MM.1S (cell line): ENCODE data around the gene PKNOX1.
"Not testable (repeated sequence)": the region's sequence is repeated elsewhere in the genome, so short reads cannot be mapped to it uniquely, and the experiment has no call there.

ENCODE experiments used
- DNase-seq: peaks from one replicate; pipeline ENCODE4 v3.0.0-alpha.2; 2015
- H2AFZ ChIP-seq: fragments of 300-600 bp; sonication (generic); 2 replicates; pipeline ENCODE4 v1.6.0; 2016; ENCODE audit warnings: antibody characterized with exemption, low read length
- H3F3A ChIP-seq: fragments of 300-600 bp; sonication (generic); 2 replicates; pipeline ENCODE4 v1.6.1; 2016; ENCODE audit warnings: mild to moderate bottlenecking, antibody characterized with exemption, low read length, moderate library complexity, mixed read lengths; ENCODE audit not compliant: insufficient read depth
- H3K27ac ChIP-seq: fragments of 300-600 bp; sonication (generic); 2 replicates; pipeline ENCODE4 v1.5.1; 2016; ENCODE audit warnings: mild to moderate bottlenecking, low read length
- H3K27me3 ChIP-seq: fragments of 300-600 bp; sonication (generic); replicated peaks from 2 replicates; pipeline ENCODE4 v1.6.0; 2016; ENCODE audit warnings: low read length; ENCODE audit not compliant: insufficient read depth
- H3K36me3 ChIP-seq: fragments of 300-600 bp; sonication (generic); replicated peaks from 2 replicates; pipeline ENCODE4 v1.6.1; 2016; ENCODE audit warnings: mild to moderate bottlenecking, low read length, mixed read lengths; ENCODE audit not compliant: insufficient read depth
- H3K4me1 ChIP-seq: fragments of 300-600 bp; sonication (generic); 2 replicates; pipeline ENCODE4 v1.6.1; 2016; ENCODE audit warnings: low read length, mixed read lengths
- H3K4me2 ChIP-seq: fragments of 300-600 bp; sonication (generic); 2 replicates; pipeline ENCODE4 v1.6.0; 2016; ENCODE audit warnings: low read depth, low read length
- H3K4me3 ChIP-seq: fragments of 300-600 bp; sonication (generic); 2 replicates; pipeline ENCODE4 v1.5.1; 2016; ENCODE audit warnings: low read length, mixed read lengths
- H3K79me2 ChIP-seq: fragments of 300-600 bp; sonication (generic); 2 replicates; pipeline ENCODE4 v1.6.1; 2016; ENCODE audit warnings: mixed run types, low read length, mixed read lengths
- H3K9ac ChIP-seq: fragments of 300-600 bp; sonication (generic); 2 replicates; pipeline ENCODE4 v1.6.1; 2016; ENCODE audit warnings: low read length, mixed read lengths
- H3K9me2 ChIP-seq: fragments of 300-600 bp; sonication (generic); replicated peaks from 2 replicates; pipeline ENCODE4 v1.6.1; 2016; ENCODE audit warnings: mild to moderate bottlenecking, low read length, mixed read lengths; ENCODE audit not compliant: insufficient read depth
- H3K9me3 ChIP-seq: fragments of 300-600 bp; sonication (generic); replicated peaks from 2 replicates; pipeline ENCODE4 v1.6.1; 2016; ENCODE audit warnings: mild to moderate bottlenecking, low read length, mixed read lengths; ENCODE audit not compliant: insufficient read depth
- H4K20me1 ChIP-seq: fragments of 300-600 bp; sonication (generic); 2 replicates; pipeline ENCODE4 v1.6.1; 2016; ENCODE audit warnings: mild to moderate bottlenecking, low read length, moderate library complexity, mixed read lengths; ENCODE audit not compliant: insufficient read depth
- CTCF ChIP-seq: fragments of 300-600 bp; sonication (generic); IDR thresholded peaks from 2 replicates; pipeline ENCODE4 v1.5.1; 2016; ENCODE audit warnings: antibody characterized with exemption, low read length, mixed read lengths
- EZH2 ChIP-seq: fragments of 300-600 bp; sonication (generic); optimal IDR thresholded peaks from 2 replicates; pipeline ENCODE3; 2017; ENCODE audit warnings: low read depth, mild to moderate bottlenecking, antibody characterized with exemption, low read length, mixed read lengths
- EZH2phosphoT487 ChIP-seq: fragments of 300-600 bp; sonication (generic); IDR thresholded peaks from 2 replicates; pipeline ENCODE4 v1.6.1; 2018; ENCODE audit warnings: antibody characterized with exemption, low read length

The PKNOX1 gene

GRCh38 chr21:42988236-42988965 is 14.0 kb downstream of the PKNOX1 start:
- no peaks in the 10 kb centered on the region for H3K36me3 ChIP-seq
- H3K79me2 ChIP-seq = peaks cover 50% of the 10 kb centered on the region
- H3K4me3 ChIP-seq = no peak overlapping the region
- H3K27ac ChIP-seq = no peak overlapping the region
- no peak overlapping the region for H2AFZ ChIP-seq
- no peak for DNase-seq
- no peaks in the 10 kb centered on the region for H3K9me2 ChIP-seq
- TF ChIP-seq EZH2phosphoT487 = no peak
- H3K27me3 ChIP-seq = no peaks in the 10 kb centered on the region
- no peaks in the 10 kb centered on the region for H4K20me1 ChIP-seq
- no peak overlapping the region for H3K4me2 ChIP-seq
- no peaks in the 10 kb centered on the region for H3K9me3 ChIP-seq
- no peak overlapping the region for H3K9ac ChIP-seq
- no peaks in the 10 kb centered on the region for H3F3A ChIP-seq
- peaks cover 6% of the 10 kb centered on the region for H3K4me1 ChIP-seq

GRCh38 chr21:42989370-42989769 is 15.0 kb downstream of the PKNOX1 start:
- H2AFZ ChIP-seq, H3K4me1 ChIP-seq, H4K20me1 ChIP-seq, H3K4me3 ChIP-seq, H3K9ac ChIP-seq, H3K36me3 ChIP-seq, H3F3A ChIP-seq, DNase-seq, H3K27ac ChIP-seq, H3K9me3 ChIP-seq, H3K27me3 ChIP-seq, H3K9me2 ChIP-seq, H3K4me2 ChIP-seq: not testable (repeated sequence)
- H3K79me2 ChIP-seq = peaks cover 40% of the 10 kb centered on the region

- H3K27ac ChIP-seq = no peak overlapping the region
- no peak overlapping the region for H3K4me2 ChIP-seq
- no peak for TF ChIP-seq EZH2phosphoT487
- H3K9me2 ChIP-seq = no peaks in the 10 kb centered on the region
- peaks cover 35% of the 10 kb centered on the region for H3K79me2 ChIP-seq
- no peaks in the 10 kb centered on the region for H3K27me3 ChIP-seq
- H4K20me1 ChIP-seq = no peaks in the 10 kb centered on the region
- no peaks in the 10 kb centered on the region for H3K36me3 ChIP-seq
- no peaks in the 10 kb centered on the region for H3K9me3 ChIP-seq
- H3K9ac ChIP-seq = no peak overlapping the region
- no peak for DNase-seq
- H3K4me3 ChIP-seq = no peak overlapping the region
- no peaks in the 10 kb centered on the region for H3F3A ChIP-seq
- H2AFZ ChIP-seq = no peak overlapping the region
- H3K4me1 ChIP-seq = peaks cover 6% of the 10 kb centered on the region
These were observed 15.7 kb downstream of the PKNOX1 start for GRCh38 chr21:42989816-42990650.

GRCh38 chr21:42991992-42992740 is 17.8 kb downstream of the PKNOX1 start:
- Histone ChIP-seq H3K36me3 (no peaks in the 10 kb centered on the region), H3K9ac (no peak overlapping the region), H2AFZ (no peak overlapping the region), H3F3A (no peaks in the 10 kb centered on the region), H3K79me2 (peaks cover 20% of the 10 kb centered on the region), H3K27ac (no peak overlapping the region), H3K9me3 (no peaks in the 10 kb centered on the region), H3K27me3 (no peaks in the 10 kb centered on the region), H3K9me2 (no peaks in the 10 kb centered on the region), H3K4me3 (no peak overlapping the region), H4K20me1 (no peaks in the 10 kb centered on the region), H3K4me2 (no peak overlapping the region), H3K4me1 (no peaks in the 10 kb centered on the region)
- DNase-seq = no peak
- TF ChIP-seq EZH2phosphoT487 (no peak), CTCF (no peak), EZH2 (no peak)
